ENCODE data around the gene SV2C.

DNA sequence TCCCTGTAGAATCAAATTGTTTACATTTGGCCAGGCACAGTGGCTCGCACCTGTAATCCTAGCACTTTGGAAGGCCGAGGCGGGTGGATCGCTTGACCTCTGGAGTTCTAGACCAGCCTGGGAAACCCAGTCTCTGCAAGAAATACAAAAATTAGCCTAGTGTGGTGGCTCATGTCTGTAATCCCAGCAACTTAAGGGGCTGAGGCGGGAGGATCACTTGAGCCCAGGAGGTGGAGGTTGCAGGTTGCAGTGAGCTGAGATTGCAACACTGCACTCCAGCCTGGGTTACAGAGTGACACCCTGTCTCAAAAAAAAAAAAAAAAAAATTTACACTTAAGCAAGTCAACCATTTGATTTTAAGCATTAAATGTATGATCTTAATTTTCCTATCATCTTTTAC, 302.4 kb downstream of the SV2C start:
- TF ChIP-seq, protein P1, sequence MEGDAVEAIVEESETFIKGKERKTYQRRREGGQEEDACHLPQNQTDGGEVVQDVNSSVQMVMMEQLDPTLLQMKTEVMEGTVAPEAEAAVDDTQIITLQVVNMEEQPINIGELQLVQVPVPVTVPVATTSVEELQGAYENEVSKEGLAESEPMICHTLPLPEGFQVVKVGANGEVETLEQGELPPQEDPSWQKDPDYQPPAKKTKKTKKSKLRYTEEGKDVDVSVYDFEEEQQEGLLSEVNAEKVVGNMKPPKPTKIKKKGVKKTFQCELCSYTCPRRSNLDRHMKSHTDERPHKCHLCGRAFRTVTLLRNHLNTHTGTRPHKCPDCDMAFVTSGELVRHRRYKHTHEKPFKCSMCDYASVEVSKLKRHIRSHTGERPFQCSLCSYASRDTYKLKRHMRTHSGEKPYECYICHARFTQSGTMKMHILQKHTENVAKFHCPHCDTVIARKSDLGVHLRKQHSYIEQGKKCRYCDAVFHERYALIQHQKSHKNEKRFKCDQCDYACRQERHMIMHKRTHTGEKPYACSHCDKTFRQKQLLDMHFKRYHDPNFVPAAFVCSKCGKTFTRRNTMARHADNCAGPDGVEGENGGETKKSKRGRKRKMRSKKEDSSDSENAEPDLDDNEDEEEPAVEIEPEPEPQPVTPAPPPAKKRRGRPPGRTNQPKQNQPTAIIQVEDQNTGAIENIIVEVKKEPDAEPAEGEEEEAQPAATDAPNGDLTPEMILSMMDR (IDR thresholded peaks at IDR 0.05), result no peak
- no peak for TF ChIP-seq POLR2A (IDR thresholded peaks at IDR 0.05)
